ENCODE results near the gene PLEKHF1. TPM values are rescaled to one million over a fixed set of nuclear protein-coding genes. Genes with fewer than 3 reads are reported as not detected.

The PLEKHF1 gene
- total and polyA plus RNA-seq, 11 donors, result 7.8 to 46.1 (median 18.0) TPM

DNA sequence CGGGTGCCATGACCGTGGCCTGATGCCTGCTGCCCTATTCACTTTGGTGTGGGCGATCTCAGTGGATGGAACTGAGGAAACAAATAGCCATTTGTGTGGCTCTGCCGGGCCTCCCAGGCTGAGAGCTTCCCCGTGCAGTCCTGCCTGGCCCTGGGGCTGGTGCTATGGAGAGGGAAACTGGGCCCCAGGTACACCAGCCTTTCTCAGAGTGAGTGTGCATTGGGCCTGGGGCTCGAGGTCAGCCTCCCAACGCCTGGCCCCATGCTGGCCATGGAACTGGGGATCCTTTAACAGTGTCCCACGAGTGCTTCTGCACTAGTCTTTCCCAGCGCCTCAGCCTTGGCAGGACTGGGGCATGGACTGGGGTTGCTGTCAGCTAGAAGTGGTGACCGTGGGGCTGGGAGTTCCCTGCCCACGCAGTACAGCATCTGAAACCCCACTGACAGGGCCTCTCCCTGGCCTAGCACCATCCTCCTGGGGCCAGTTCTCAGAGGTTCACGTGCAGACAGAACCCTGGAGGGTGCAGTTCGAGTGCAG lies 10.5 kb downstream of the PLEKHF1 start:
- Histone ChIP-seq H3K36me3 (peaks cover 2 to 41% (median 24%) of the 10 kb centered on the region in 9 donors), H3K27ac (peak overlapping the region; percentile 66 to 96 (median 86)), H3K4me3 (no peak overlapping the region), H3K4me1 (peaks cover 7 to 98% (median 61%) of the 10 kb centered on the region in 12 donors), H3K9me3 (no peaks in the 10 kb centered on the region), H3K27me3 (no peaks in the 10 kb centered on the region)
- ATAC-seq, result no peak
- no peak for DNase-seq
- TF ChIP-seq, protein P1, sequence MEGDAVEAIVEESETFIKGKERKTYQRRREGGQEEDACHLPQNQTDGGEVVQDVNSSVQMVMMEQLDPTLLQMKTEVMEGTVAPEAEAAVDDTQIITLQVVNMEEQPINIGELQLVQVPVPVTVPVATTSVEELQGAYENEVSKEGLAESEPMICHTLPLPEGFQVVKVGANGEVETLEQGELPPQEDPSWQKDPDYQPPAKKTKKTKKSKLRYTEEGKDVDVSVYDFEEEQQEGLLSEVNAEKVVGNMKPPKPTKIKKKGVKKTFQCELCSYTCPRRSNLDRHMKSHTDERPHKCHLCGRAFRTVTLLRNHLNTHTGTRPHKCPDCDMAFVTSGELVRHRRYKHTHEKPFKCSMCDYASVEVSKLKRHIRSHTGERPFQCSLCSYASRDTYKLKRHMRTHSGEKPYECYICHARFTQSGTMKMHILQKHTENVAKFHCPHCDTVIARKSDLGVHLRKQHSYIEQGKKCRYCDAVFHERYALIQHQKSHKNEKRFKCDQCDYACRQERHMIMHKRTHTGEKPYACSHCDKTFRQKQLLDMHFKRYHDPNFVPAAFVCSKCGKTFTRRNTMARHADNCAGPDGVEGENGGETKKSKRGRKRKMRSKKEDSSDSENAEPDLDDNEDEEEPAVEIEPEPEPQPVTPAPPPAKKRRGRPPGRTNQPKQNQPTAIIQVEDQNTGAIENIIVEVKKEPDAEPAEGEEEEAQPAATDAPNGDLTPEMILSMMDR (IDR thresholded peaks at IDR 0.05), result no peak
- no peak for TF ChIP-seq POLR2A (IDR thresholded peaks at IDR 0.05)
- 74 to 84% (median 77%) methylated on average over 6 to 13 of the region's 13 CpGs for WGBS, 4 donors
- intact Hi-C loops (cut with DNase I), result loop anchor here in 1 of 10 donors (1.0 kb wide), 1 partner anchor 29 kb away; no protein-coding TSS in a partner anchor

- Histone ChIP-seq H3K9me3 (no peaks in the 10 kb centered on the region), H3K27ac (peak overlapping the region; percentile 66 to 96 (median 86)), H3K4me1 (peaks cover 7 to 98% (median 64%) of the 10 kb centered on the region in 12 donors), H3K27me3 (no peaks in the 10 kb centered on the region), H3K36me3 (peaks cover 2 to 41% (median 24%) of the 10 kb centered on the region in 9 donors), H3K4me3 (no peak overlapping the region)
- DNase-seq, result peak in 4 of 5 donors; percentile 68 to 86 (median 77)
- no peak for TF ChIP-seq POLR2A (IDR thresholded peaks at IDR 0.05)
- TF ChIP-seq, protein P1 (IDR thresholded peaks at IDR 0.05), result no peak
- WGBS, 4 donors, result 37 to 68% (median 47%) methylated on average over 5 to 8 of the region's 8 CpGs
- ATAC-seq, result peak; percentile 52 to 79 (median 72)
- intact Hi-C loops (cut with DNase I), result loop anchor here in 1 of 10 donors (1.0 kb wide), 1 partner anchor 30 kb away; no protein-coding TSS in a partner anchor
Observed at GRCh38 chr19:29676586-29676985, 11.3 kb downstream of the PLEKHF1 start.

DNA sequence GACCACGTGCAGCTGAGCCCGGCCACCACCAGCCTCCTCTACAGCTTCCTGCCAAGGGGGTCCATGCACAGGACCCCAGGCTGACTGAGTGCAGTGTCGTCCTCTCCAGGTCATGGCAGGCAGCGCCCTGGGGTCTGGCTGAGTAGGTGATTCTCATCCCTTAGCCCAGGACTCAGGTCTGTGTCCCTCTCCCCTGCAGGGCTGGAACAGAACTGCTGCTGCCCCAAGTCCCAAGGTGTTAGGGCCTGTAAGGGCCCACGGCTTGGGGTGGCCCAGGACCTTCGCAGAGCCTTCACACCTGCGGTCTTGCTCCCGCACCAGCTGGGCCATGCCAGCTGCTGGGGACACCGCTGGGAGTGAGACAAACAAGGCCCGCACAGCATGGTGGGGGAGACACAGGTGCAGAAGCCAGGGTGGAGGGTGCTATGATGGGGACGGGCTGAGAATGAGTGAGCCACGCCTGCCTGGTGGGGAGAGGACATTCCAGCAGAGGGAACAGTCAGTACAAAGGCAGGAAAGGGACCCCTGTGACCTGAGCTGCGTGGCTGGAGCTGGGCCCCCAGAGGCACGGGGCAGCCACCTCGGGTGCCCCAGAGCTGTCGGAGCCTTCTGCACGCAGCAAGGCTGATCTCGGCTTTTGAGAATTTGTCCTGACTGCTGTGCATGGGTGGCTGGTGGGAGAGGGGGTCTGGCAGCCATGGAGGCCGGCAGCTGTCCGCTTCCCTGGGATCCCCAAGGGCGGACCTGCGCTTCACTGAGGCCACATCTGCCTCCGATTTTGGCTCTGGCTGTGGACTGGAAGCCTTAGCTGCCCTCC lies 11.9 kb downstream of the PLEKHF1 start:
- Histone ChIP-seq H3K27me3 (no peaks in the 10 kb centered on the region), H3K36me3 (peaks cover 2 to 41% (median 24%) of the 10 kb centered on the region in 9 donors), H3K4me3 (no peak overlapping the region), H3K27ac (peak overlapping the region; percentile 66 to 96 (median 86)), H3K9me3 (no peaks in the 10 kb centered on the region), H3K4me1 (peaks cover 7 to 98% (median 65%) of the 10 kb centered on the region in 12 donors)
- intact Hi-C loops (cut with DNase I), result no loop called here
- ATAC-seq (peak in 3 of 4 donors; percentile 0 to 2 (median 1)), DNase-seq (no peak)
- 70 to 73% (median 72%) methylated on average over 19 to 23 of the region's 23 CpGs for WGBS, 4 donors
- TF ChIP-seq POLR2A (IDR thresholded peaks at IDR 0.05), result no peak
- TF ChIP-seq, protein P1 (IDR thresholded peaks at IDR 0.05), result peak in 1 of 12 donors; percentile 11
